GM23338 (cell line): ENCODE data around the gene ASAP2. TPM values are rescaled to one million over a fixed set of nuclear protein-coding genes. Genes with fewer than 3 reads are reported as not detected.

Experiments used
- ATAC-seq: fragments of 200-7000 bp; cut with Tn5 transposase; 3 replicates; pipeline ENCODE4 v1.9.1; 2020
- DNase-seq: peaks from one replicate; pipeline ENCODE4 v3.0.0-alpha.2; 2015; ENCODE audit warnings: low spot score
- H2AFZ ChIP-seq: fragments of 200-600 bp; sonication (generic); 2 replicates; pipeline ENCODE4 v1.8.0; 2016; ENCODE audit warnings: antibody characterized with exemption, mild to moderate bottlenecking, moderate library complexity
- H3F3A ChIP-seq: fragments of 200-600 bp; sonication (generic); replicated peaks from 2 replicates; pipeline ENCODE4 v1.8.0; 2017; ENCODE audit warnings: antibody characterized with exemption, mixed run types, low read depth
- H3K27ac ChIP-seq: fragments of 200-600 bp; sonication (generic); 2 replicates; pipeline ENCODE4 v1.6.1; 2016; ENCODE audit warnings: low read depth
- H3K27me3 ChIP-seq: fragments of 200-600 bp; sonication (generic); 2 replicates; pipeline ENCODE4 v1.8.0; 2016; ENCODE audit warnings: mild to moderate bottlenecking, mixed run types, moderate library complexity; ENCODE audit not compliant: insufficient read depth
- H3K36me3 ChIP-seq: fragments of 200-600 bp; sonication (generic); 2 replicates; pipeline ENCODE4 v1.8.0; 2016; ENCODE audit warnings: mild to moderate bottlenecking; ENCODE audit not compliant: insufficient read depth
- H3K4me1 ChIP-seq: fragments of 200-600 bp; sonication (generic); 2 replicates; pipeline ENCODE4 v1.8.0; 2016; ENCODE audit warnings: mild to moderate bottlenecking, moderate library complexity; ENCODE audit not compliant: insufficient read depth
- H3K4me2 ChIP-seq: fragments of 200-600 bp; sonication (generic); 2 replicates; pipeline ENCODE4 v1.7.1; 2017; ENCODE audit warnings: mixed run types
- H3K4me3 ChIP-seq: fragments of 200-600 bp; sonication (generic); 2 replicates; pipeline ENCODE4 v1.6.1; 2016; ENCODE audit warnings: mixed run types
- H3K79me2 ChIP-seq: fragments of 200-600 bp; sonication (generic); replicated peaks from 2 replicates; pipeline ENCODE4 v1.8.0; 2017; ENCODE audit warnings: mild to moderate bottlenecking; ENCODE audit not compliant: insufficient read depth
- H3K9me2 ChIP-seq: fragments of 200-600 bp; sonication (generic); 2 replicates; pipeline ENCODE4 v1.8.0; 2017; ENCODE audit not compliant: insufficient read depth
- H4K20me1 ChIP-seq: fragments of 200-600 bp; sonication (generic); replicated peaks from 2 replicates; pipeline ENCODE4 v1.8.0; 2017; ENCODE audit warnings: mild to moderate bottlenecking; ENCODE audit not compliant: insufficient read depth
- H3K27ac Mint-ChIP-seq: 2 replicates; pipeline ENCODE4 v1.8.0; 2020; ENCODE audit warnings: inconsistent platforms, mild to moderate bottlenecking, moderate library complexity, mixed read lengths
- H3K27me3 Mint-ChIP-seq: 3 replicates; pipeline ENCODE4 v1.8.0; 2022; ENCODE audit warnings: low read depth, mild to moderate bottlenecking, moderate library complexity, mixed read lengths, inconsistent platforms; ENCODE audit not compliant: insufficient read depth, poor library complexity
- H3K36me3 Mint-ChIP-seq: 3 replicates; pipeline ENCODE4 v1.8.0; 2021; ENCODE audit warnings: low read depth, mild to moderate bottlenecking, inconsistent platforms, moderate library complexity, mixed read lengths
- H3K4me1 Mint-ChIP-seq: 3 replicates; pipeline ENCODE4 v1.8.0; 2020; ENCODE audit warnings: mild to moderate bottlenecking, inconsistent platforms, mixed read lengths
- H3K4me3 Mint-ChIP-seq: 3 replicates; pipeline ENCODE4 v1.8.0; 2021; ENCODE audit warnings: moderate library complexity, mild to moderate bottlenecking, inconsistent platforms, mixed read lengths
- H3K9me3 Mint-ChIP-seq: 3 replicates; pipeline ENCODE4 v1.8.0; 2020; ENCODE audit warnings: moderate library complexity, mild to moderate bottlenecking, inconsistent platforms, mixed read lengths
- EZH2 ChIP-seq: fragments of 200-600 bp; sonication (generic); IDR thresholded peaks from one replicate; pipeline ENCODE4 v1.8.0; 2017; ENCODE audit warnings: antibody characterized with exemption, mild to moderate bottlenecking, low read depth; ENCODE audit not compliant: unreplicated experiment
- EZH2phosphoT487 ChIP-seq: fragments of 200-600 bp; sonication (generic); IDR thresholded peaks from one replicate; pipeline ENCODE4 v1.8.1; 2018; ENCODE audit warnings: antibody characterized with exemption; ENCODE audit not compliant: unreplicated experiment
- NANOG ChIP-seq: IDR thresholded peaks from 2 replicates; pipeline ENCODE4 v1.6.1; 2016; ENCODE audit warnings: antibody characterized with exemption, borderline replicate concordance
- POLR2AphosphoS5 ChIP-seq: IDR thresholded peaks from 2 replicates; pipeline ENCODE4 v1.6.1; 2016; ENCODE audit warnings: antibody characterized with exemption, low read depth
- polyA plus RNA-seq: library from polyadenylated mRNA; unstranded; fragments of >200 nt; fragmentation: Nextera tagmentation; extraction: Ambion mirVana; gene quantifications from 2 replicates; pipeline ENCODE4 v1.2.1, GENCODE V29; 2016
- total RNA-seq: library from RNA; depleted of rRNA; stranded (reverse); fragments of >200 nt; shearing (Covaris generic); gene quantifications from 2 replicates; pipeline ENCODE4 v1.2.3, GENCODE V29; 2014
- TF ChIP-seq, protein P1 (sequence below): IDR thresholded peaks from one replicate; pipeline ENCODE4 v1.6.1; 2018; ENCODE audit warnings: antibody characterized with exemption; ENCODE audit not compliant: unreplicated experiment
- TF ChIP-seq, protein P2 (sequence below): IDR thresholded peaks from 2 replicates; pipeline ENCODE4 v1.6.1; 2016; ENCODE audit warnings: antibody characterized with exemption
- TF ChIP-seq, protein P3 (sequence below): fragments of 250-450 bp; sonication (Bioruptor Pico); IDR thresholded peaks from 2 replicates; pipeline ENCODE4 v1.5.0; 2020; ENCODE audit warnings: mild to moderate bottlenecking, moderate library complexity

The ASAP2 gene
- total and polyA plus RNA-seq, 2 experiments from 2014 or later, result 2.6 to 15.6 TPM

DNA sequence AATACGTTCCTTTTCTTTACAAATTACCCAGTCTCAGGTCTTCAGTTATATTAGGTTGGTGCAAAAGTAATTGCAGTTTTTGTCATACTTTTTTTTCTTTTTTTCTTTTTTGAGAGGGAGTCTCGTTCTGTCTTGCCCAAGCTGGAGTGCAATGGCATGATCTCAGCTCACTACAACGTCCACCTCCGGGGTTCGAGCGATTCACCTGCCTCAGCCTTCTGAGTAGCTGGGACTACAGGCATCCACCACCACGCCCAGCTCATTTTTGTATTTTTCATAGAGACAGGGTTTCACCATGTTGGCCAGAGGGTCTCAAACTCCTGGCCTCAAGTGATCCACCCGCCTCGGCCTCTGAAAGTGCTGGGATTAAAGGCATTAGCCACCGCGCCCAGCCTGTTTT, 43.8 kb upstream of the ASAP2 start (continued):
- TF ChIP-seq, protein P1, sequence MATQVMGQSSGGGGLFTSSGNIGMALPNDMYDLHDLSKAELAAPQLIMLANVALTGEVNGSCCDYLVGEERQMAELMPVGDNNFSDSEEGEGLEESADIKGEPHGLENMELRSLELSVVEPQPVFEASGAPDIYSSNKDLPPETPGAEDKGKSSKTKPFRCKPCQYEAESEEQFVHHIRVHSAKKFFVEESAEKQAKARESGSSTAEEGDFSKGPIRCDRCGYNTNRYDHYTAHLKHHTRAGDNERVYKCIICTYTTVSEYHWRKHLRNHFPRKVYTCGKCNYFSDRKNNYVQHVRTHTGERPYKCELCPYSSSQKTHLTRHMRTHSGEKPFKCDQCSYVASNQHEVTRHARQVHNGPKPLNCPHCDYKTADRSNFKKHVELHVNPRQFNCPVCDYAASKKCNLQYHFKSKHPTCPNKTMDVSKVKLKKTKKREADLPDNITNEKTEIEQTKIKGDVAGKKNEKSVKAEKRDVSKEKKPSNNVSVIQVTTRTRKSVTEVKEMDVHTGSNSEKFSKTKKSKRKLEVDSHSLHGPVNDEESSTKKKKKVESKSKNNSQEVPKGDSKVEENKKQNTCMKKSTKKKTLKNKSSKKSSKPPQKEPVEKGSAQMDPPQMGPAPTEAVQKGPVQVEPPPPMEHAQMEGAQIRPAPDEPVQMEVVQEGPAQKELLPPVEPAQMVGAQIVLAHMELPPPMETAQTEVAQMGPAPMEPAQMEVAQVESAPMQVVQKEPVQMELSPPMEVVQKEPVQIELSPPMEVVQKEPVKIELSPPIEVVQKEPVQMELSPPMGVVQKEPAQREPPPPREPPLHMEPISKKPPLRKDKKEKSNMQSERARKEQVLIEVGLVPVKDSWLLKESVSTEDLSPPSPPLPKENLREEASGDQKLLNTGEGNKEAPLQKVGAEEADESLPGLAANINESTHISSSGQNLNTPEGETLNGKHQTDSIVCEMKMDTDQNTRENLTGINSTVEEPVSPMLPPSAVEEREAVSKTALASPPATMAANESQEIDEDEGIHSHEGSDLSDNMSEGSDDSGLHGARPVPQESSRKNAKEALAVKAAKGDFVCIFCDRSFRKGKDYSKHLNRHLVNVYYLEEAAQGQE, result no peak
- TF ChIP-seq EZH2phosphoT487 (no peak), POLR2AphosphoS5 (no peak), EZH2 (no peak)
- TF ChIP-seq, protein P2, sequence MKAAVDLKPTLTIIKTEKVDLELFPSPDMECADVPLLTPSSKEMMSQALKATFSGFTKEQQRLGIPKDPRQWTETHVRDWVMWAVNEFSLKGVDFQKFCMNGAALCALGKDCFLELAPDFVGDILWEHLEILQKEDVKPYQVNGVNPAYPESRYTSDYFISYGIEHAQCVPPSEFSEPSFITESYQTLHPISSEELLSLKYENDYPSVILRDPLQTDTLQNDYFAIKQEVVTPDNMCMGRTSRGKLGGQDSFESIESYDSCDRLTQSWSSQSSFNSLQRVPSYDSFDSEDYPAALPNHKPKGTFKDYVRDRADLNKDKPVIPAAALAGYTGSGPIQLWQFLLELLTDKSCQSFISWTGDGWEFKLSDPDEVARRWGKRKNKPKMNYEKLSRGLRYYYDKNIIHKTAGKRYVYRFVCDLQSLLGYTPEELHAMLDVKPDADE, result no peak

DNA sequence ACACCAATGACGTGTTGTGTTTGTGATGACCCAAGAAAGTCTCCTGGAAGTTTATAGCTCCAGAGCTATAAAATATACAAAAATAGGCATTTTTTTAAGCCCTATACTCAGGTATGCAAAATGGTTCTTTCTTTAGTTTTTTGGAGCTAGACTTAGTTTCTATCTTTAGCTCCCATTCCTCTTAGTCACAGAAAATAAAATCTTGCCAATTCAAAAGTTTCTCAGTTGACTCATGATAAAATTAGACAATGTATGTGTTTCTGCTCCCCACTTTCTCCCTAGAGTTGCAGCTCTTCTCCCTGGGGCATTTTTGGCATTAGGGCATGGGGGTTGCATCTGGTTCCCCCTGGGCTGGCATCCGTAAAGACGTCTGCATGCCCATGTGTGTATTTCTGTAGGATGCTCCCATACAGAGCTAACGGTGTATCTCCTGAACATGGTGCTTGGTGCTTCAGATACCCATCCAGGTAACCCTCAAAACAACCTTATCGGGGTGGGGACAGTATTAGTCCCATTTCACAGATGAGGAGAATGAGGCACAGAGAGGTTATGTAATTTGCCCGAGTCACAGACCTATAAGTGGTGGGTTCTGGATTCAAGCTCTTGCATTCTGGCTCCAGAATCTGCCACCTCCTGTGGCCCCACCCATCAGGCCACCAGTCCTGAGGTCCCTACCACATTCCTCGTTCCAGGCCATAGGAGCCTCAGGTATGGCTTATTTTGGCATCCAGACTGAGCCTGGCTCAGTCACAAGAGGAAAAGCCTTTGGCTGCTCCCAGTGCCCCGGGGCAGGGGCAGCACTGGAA, 43.1 kb upstream of the ASAP2 start:
- Histone ChIP-seq H3F3A (no peaks in the 10 kb centered on the region), H2AFZ (no peak overlapping the region), H4K20me1 (no peaks in the 10 kb centered on the region), H3K4me3 (no peak overlapping the region), H3K27me3 (no peaks in the 10 kb centered on the region), H3K9me2 (no peaks in the 10 kb centered on the region), H3K27ac (no peak overlapping the region), H3K4me1 (0 out of 2 replicates have a peak, but pooled peaks cover 1% of the 10 kb centered on the region), H3K79me2 (no peaks in the 10 kb centered on the region), H3K4me2 (no peak overlapping the region), H3K36me3 (no peaks in the 10 kb centered on the region; the same call in 1 of the 2 replicates)
- Mint-ChIP-seq H3K4me3 (no peak overlapping the region), H3K36me3 (no peaks in the 10 kb centered on the region), H3K27ac (no peak overlapping the region), H3K27me3 (no peaks in the 10 kb centered on the region), H3K9me3 (no peaks in the 10 kb centered on the region), H3K4me1 (no peaks in the 10 kb centered on the region)
- ATAC-seq, result no peak
- DNase-seq, result no peak
- TF ChIP-seq NANOG (no peak), EZH2phosphoT487 (no peak)
- TF ChIP-seq, protein P3, sequence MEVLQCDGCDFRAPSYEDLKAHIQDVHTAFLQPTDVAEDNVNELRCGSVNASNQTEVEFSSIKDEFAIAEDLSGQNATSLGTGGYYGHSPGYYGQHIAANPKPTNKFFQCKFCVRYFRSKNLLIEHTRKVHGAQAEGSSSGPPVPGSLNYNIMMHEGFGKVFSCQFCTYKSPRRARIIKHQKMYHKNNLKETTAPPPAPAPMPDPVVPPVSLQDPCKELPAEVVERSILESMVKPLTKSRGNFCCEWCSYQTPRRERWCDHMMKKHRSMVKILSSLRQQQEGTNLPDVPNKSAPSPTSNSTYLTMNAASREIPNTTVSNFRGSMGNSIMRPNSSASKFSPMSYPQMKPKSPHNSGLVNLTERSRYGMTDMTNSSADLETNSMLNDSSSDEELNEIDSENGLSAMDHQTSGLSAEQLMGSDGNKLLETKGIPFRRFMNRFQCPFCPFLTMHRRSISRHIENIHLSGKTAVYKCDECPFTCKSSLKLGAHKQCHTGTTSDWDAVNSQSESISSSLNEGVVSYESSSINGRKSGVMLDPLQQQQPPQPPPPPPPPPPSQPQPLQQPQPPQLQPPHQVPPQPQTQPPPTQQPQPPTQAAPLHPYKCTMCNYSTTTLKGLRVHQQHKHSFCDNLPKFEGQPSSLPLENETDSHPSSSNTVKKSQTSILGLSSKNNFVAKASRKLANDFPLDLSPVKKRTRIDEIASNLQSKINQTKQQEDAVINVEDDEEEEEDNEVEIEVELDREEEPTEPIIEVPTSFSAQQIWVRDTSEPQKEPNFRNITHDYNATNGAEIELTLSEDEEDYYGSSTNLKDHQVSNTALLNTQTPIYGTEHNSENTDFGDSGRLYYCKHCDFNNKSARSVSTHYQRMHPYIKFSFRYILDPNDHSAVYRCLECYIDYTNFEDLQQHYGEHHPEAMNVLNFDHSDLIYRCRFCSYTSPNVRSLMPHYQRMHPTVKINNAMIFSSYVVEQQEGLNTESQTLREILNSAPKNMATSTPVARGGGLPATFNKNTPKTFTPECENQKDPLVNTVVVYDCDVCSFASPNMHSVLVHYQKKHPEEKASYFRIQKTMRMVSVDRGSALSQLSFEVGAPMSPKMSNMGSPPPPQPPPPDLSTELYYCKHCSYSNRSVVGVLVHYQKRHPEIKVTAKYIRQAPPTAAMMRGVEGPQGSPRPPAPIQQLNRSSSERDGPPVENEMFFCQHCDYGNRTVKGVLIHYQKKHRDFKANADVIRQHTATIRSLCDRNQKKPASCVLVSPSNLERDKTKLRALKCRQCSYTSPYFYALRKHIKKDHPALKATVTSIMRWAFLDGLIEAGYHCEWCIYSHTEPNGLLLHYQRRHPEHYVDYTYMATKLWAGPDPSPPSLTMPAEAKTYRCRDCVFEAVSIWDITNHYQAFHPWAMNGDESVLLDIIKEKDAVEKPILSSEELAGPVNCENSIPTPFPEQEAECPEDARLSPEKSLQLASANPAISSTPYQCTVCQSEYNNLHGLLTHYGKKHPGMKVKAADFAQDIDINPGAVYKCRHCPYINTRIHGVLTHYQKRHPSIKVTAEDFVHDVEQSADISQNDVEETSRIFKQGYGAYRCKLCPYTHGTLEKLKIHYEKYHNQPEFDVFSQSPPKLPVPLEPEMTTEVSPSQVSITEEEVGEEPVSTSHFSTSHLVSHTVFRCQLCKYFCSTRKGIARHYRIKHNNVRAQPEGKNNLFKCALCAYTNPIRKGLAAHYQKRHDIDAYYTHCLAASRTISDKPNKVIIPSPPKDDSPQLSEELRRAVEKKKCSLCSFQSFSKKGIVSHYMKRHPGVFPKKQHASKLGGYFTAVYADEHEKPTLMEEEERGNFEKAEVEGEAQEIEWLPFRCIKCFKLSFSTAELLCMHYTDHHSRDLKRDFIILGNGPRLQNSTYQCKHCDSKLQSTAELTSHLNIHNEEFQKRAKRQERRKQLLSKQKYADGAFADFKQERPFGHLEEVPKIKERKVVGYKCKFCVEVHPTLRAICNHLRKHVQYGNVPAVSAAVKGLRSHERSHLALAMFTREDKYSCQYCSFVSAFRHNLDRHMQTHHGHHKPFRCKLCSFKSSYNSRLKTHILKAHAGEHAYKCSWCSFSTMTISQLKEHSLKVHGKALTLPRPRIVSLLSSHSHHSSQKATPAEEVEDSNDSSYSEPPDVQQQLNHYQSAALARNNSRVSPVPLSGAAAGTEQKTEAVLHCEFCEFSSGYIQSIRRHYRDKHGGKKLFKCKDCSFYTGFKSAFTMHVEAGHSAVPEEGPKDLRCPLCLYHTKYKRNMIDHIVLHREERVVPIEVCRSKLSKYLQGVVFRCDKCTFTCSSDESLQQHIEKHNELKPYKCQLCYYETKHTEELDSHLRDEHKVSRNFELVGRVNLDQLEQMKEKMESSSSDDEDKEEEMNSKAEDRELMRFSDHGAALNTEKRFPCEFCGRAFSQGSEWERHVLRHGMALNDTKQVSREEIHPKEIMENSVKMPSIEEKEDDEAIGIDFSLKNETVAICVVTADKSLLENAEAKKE (CRISPR knock-in tag), result no peak
- TF ChIP-seq, protein P1, result no peak
- TF ChIP-seq, protein P2, result no peak
